ENCODE data around the gene FRMPD4. TPM values are rescaled to one million over a fixed set of nuclear protein-coding genes. Genes with fewer than 3 reads are reported as not detected.

The FRMPD4 gene
- total RNA-seq, 1 donor from 2014 or later = 2.8 TPM

DNA sequence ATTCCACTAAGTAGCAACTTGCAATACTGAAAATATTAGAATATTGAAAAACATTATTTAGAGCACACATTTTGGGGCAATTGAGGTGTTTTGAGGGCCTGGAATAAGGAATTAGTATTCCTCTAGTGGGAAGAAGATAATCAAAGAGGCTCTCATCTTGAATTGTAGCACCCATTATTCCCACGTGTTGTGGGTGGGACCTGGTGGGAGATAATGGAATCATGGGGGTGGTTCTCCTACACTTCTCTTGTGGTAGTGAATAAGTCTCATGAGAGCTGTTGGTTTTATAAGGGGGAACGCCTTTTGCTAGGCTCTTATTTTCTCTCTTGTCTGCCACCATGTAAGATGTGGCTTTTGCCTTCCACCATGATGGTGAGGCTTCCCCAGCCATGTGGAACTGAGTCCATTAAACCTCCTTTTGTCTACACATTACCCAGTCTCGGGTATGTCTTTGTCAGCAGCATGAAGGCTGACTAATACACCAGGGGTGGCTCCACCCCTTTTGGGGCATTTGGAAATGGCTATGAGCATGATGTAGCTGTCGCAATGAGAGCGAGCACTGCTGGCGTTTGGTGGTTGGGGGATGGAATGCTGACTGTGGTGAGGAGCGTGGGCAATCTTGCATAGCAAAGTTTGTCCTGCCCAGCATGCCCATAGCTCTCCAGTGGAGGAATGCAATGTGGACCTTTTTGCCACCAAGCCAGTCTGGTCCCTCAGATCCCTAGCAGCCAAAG, 308.2 kb downstream of the FRMPD4 start:
- intact Hi-C loops (cut with micrococcal nuclease) = no loop called here

GRCh38 chrX:12447448-12448064, 309.3 kb downstream of the FRMPD4 start:
- intact Hi-C loops (cut with micrococcal nuclease) = no loop called here
- Histone ChIP-seq H3K27me3 (ENCODE audit: low read depth) (no peaks in the 10 kb centered on the region), H3K4me1 (no peaks in the 10 kb centered on the region), H3K9me3 (replicated peaks) (no peaks in the 10 kb centered on the region), H3K36me3 (no peaks in the 10 kb centered on the region), H3K4me3 (no peak overlapping the region), H3K27ac (replicated peaks) (no peak overlapping the region)
- TF ChIP-seq, protein P1, sequence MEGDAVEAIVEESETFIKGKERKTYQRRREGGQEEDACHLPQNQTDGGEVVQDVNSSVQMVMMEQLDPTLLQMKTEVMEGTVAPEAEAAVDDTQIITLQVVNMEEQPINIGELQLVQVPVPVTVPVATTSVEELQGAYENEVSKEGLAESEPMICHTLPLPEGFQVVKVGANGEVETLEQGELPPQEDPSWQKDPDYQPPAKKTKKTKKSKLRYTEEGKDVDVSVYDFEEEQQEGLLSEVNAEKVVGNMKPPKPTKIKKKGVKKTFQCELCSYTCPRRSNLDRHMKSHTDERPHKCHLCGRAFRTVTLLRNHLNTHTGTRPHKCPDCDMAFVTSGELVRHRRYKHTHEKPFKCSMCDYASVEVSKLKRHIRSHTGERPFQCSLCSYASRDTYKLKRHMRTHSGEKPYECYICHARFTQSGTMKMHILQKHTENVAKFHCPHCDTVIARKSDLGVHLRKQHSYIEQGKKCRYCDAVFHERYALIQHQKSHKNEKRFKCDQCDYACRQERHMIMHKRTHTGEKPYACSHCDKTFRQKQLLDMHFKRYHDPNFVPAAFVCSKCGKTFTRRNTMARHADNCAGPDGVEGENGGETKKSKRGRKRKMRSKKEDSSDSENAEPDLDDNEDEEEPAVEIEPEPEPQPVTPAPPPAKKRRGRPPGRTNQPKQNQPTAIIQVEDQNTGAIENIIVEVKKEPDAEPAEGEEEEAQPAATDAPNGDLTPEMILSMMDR (IDR thresholded peaks at IDR 0.05; ENCODE audit: borderline replicate concordance) = peak; percentile 14
- no peak for DNase-seq

More for the DNA sequence above, 308.2 kb downstream of the FRMPD4 start:
- Histone ChIP-seq H3K27me3 (ENCODE audit: low read depth) (no peaks in the 10 kb centered on the region), H3K4me1 (no peaks in the 10 kb centered on the region), H3K9me3 (replicated peaks) (no peaks in the 10 kb centered on the region), H3K36me3 (no peaks in the 10 kb centered on the region), H3K27ac (replicated peaks) (no peak overlapping the region), H3K4me3 (no peak overlapping the region)
- TF ChIP-seq, protein P1 (IDR thresholded peaks at IDR 0.05; ENCODE audit: borderline replicate concordance) = no peak
- no peak for DNase-seq

GRCh38 chrX:12452268-12452667, 314.0 kb downstream of the FRMPD4 start:
- intact Hi-C loops (cut with micrococcal nuclease) = no loop called here
- Histone ChIP-seq H3K9me3 (replicated peaks) (no peaks in the 10 kb centered on the region), H3K4me3 (no peak overlapping the region), H3K36me3 (no peaks in the 10 kb centered on the region), H3K27me3 (ENCODE audit: low read depth) (no peaks in the 10 kb centered on the region), H3K27ac (replicated peaks) (no peak overlapping the region), H3K4me1 (no peaks in the 10 kb centered on the region)
- TF ChIP-seq, protein P1 (IDR thresholded peaks at IDR 0.05; ENCODE audit: borderline replicate concordance) = no peak
- DNase-seq = no peak

DNA sequence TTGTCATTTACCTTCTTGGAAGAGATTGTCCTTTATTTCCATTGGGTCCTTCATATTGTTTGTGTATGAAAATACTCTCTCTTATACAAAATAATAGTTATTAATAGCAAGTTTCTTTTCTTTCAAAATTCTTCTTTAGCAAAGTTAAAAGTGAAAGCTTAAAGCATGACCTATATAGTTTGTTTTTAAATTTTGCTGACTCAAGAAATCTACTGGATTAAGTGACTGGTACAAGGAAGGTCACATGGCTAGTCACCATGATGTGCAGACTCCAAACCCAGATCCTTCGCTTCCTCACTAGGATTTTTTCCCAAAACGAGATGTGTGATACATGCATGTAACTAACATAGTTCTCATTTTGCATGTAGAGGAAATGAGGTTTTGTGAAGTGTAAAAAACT, 322.7 kb downstream of the FRMPD4 start:
- TF ChIP-seq, protein P1 (IDR thresholded peaks at IDR 0.05; ENCODE audit: borderline replicate concordance) = no peak
- intact Hi-C loops (cut with micrococcal nuclease) = no loop called here

DNA sequence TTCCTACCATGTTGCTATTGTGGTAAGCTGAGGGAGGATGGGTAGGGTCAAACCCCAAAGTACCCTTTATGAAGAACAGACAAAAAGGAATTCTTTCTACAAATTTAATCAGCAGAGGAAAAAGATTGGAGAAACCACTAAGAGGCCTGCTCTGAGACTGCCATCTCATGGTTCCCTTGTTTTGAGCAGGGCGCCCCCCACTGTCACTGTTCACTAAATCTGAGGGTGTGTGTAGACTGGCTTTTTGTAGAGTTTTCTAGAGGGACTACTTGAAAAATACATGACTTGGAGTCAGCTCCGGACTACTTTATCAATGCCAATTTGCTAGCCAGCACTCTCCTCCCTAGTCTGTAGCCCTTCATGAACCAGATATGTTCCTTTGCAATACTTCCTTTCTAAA, 324.8 kb downstream of the FRMPD4 start:
- H3K36me3 ChIP-seq = no peaks in the 10 kb centered on the region
- intact Hi-C loops (cut with micrococcal nuclease) = no loop called here
- TF ChIP-seq, protein P1 (IDR thresholded peaks at IDR 0.05; ENCODE audit: borderline replicate concordance) = no peak
- DNase-seq = no peak
- H3K9me3 ChIP-seq (replicated peaks) = no peaks in the 10 kb centered on the region
- H3K27ac ChIP-seq (replicated peaks) = no peak overlapping the region
- no peak overlapping the region for H3K4me3 ChIP-seq
- no peaks in the 10 kb centered on the region for H3K27me3 ChIP-seq (ENCODE audit: low read depth)
- no peaks in the 10 kb centered on the region for H3K4me1 ChIP-seq

More for the DNA sequence above, 322.7 kb downstream of the FRMPD4 start:
- no peaks in the 10 kb centered on the region for H3K9me3 ChIP-seq (replicated peaks)
- H3K27ac ChIP-seq (replicated peaks) = no peak overlapping the region
- no peak overlapping the region for H3K4me3 ChIP-seq
- no peaks in the 10 kb centered on the region for H3K4me1 ChIP-seq
- H3K27me3 ChIP-seq (ENCODE audit: low read depth) = no peaks in the 10 kb centered on the region
- no peak for DNase-seq
- no peaks in the 10 kb centered on the region for H3K36me3 ChIP-seq
